ENCODE measurements around the gene ENC1.

Gene ENC1

DNA sequence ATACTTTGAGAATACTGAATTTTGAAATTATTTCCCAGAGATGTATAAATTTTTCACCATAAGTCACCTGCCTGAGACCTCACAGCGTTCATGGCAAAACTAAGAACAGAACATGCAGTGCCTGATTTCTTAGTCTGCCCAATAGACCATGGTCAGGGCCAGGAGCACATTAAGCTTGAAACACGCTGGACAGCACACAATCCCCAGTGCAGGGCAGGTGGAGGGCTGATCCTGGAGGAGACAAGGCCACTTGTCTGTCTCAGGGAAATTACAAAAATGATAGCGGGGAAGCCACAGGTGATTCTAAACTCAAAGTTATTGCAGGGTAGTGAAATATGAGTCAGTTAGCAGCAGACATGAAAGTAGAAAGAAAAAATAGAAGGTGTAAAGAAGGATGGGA, 18.6 kb upstream of the ENC1 start:
- no peak for DNase-seq (ENCODE audit: low read depth in 2 of 3, low spot score in 1 of 3)

DNA sequence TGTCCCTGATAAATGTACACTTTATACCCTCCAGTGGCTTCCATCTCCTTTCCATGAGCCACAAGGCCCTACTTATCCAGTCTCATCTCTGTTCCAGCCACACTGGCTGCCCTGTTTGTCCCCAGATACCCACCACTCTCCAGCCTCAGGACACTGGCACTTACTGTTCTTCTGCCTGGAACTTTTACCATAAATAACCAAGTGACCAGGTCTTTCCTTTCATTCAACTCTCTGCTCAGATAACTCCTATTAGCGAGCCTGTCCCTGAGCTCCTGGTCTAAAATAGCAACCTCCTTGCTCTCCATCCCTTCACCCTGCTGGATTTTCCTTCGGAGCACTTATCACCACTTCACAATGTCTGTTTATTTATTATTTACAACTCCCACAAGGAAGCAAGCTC, 16.6 kb upstream of the ENC1 start:
- no peak for DNase-seq (ENCODE audit: low read depth in 2 of 3, low spot score in 1 of 3)

DNA sequence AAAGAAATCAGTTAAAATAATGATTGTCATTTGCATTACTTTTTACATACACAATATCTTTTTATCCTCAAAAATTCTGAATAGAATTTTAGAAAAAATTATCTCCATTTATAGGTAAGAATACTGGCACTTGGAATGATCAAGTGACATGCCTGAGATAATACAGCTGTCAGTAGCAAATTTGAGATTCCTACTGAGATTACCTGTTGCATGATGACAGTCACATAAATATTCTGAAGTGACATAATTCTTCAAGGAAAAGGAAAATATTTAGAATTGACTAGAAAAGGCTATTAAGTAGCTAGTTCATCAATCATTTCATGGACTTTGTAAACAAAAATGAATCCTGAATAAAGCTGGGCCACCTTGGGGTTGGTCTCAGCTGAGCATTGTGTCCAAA, 15.2 kb upstream of the ENC1 start:
- DNase-seq (ENCODE audit: low read depth in 2 of 3, low spot score in 1 of 3) = no peak

DNA sequence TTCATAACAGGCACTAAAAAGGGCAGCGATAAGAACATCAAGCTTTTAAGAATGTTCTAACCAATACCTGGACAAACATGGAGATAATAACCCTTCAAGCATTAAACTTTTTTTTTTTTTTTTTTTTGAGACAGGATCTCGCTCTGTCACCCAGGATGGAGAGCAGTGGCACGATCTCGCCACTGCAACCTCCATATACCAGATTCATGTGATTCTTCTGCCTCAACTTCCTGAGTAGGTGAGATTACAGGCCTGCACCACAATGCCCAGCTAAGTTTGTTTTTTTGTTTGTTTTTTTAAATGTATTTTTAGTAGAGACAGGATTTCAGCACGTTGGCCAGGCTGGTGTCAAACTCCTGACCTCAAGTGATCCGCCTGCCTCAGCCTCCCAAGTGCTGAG, 14.7 kb upstream of the ENC1 start:
- DNase-seq (ENCODE audit: low read depth in 2 of 3, low spot score in 1 of 3) = no peak

DNA sequence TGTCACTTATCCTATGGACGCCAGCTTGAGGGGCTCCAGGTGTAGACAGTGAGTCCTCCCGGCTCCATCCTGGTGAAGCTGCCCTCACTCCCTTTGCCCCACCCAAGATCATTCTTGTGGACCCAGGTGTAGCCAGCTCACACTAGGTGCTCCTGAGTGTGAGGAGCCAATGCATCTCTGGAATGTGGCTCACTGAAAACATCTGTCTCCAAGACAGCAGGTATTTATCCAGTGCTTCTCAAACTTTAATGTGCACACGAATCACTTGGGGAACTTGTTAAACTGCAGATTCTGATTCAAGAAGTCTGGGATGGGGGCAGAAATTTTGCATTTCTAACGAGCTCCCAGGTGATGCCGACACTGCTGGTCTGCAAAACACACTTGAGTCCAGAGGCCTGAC, 13.5 kb upstream of the ENC1 start:
- DNase-seq (ENCODE audit: low read depth in 2 of 3, low spot score in 1 of 3) = no peak

DNA sequence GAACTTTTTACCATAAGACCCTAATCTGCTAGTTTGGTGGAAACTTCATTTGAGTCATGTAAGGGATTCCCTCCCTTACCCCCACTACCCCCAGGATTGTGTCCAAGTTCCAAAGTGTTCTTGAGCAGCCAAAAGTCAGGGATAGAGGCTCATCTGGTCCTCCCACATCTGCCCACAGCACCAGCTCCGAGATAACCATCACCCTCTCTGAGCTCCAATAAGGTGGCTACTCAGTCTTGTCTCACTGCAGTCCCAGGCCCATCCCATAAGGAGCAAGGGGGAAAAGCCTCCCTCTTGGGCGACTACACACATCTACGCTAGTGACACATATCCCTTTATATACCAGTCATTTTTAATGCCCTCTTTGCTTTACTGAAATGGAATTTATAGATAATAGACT, 12.0 kb upstream of the ENC1 start:
- no peak for DNase-seq (ENCODE audit: low read depth in 2 of 3, low spot score in 1 of 3)

DNA sequence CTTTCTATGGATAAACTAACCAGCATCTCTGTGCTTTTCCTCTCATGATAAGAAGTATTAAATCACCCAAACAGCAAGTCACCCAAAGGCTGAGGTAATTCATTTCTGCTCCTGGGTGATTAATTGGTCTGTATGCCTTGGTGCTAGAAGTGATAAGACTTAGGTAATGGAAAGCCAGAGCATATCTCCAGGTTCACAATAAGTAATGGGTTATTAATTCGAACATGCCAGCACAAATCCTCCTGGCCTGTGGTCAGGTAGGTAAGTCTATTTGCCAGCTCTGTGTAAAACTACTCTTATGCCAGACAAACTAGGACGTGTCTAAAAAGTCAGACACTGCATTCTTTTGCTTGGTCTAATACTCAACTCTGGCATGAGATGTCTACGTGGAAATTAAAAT, 11.2 kb upstream of the ENC1 start:
- DNase-seq (ENCODE audit: low read depth in 2 of 3, low spot score in 1 of 3) = no peak

DNA sequence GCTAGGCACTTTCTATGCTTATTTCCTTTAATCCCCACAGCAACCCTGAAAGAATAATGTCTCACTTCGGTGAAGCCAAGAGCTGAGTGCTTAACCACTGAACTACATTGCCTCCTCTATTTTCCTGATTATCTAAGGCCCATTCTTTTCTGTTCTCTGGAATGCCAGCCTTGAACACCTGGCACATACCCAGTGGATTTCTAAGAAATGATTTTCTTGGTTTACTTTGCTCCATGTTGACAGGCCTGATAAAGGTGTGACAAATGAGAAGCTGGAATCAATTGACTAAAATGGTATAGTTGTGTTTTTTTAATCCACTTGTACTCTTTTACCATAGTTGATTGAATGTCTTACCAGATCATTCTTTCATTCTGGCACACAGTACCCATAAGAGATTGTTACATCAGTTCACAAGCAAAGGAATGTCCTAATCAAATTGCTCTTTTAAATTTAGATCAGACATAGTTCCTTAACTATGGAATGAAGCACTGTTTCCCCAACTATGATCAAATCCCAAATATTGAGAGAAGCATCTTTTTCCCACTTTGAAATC, 9.0 kb upstream of the ENC1 start:
- DNase-seq (ENCODE audit: low read depth in 2 of 3, low spot score in 1 of 3) = no peak

DNA sequence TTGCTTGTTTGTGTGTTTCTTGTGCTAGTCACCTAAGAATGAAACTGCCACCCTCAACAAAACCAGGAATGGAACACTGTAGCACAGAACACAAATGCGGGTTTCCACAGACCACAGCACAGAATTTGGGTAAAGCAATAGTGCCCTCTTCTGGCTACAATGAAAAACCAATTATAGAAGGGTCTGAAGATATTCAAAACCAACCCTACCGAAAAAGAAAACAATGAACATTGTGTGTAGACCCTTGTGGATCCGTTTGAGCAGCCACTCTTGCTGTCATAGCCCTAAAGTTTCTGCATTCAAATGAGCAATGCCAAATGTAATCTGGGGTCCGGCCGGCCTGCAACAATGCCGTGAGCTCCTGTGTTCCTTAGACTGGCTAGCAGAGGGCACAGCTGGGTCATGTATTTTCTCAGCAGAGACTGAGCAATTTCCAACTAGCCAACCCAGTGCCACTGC, 8.3 kb upstream of the ENC1 start:
- DNase-seq (ENCODE audit: low read depth in 2 of 3, low spot score in 1 of 3) = no peak

DNA sequence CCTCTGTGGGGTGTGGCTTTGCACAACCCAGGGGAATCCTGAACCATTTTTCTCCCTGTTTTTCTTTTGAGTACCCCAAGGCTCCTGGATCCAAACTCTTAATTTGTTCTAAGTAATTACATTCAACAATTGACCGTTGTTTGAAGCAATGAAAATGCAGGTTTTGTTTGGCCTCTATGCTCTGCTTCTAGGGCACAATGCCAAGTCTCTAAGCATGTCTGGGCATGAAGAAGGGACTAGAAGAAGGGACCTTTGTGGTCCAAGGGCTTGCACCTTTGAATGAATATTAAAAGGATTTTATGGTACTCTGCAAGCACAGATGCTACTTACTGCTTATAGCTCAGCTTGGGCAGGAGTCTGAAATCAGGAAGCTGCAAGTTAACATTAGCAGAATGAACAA, 6.6 kb upstream of the ENC1 start:
- DNase-seq (ENCODE audit: low read depth in 2 of 3, low spot score in 1 of 3) = no peak

DNA sequence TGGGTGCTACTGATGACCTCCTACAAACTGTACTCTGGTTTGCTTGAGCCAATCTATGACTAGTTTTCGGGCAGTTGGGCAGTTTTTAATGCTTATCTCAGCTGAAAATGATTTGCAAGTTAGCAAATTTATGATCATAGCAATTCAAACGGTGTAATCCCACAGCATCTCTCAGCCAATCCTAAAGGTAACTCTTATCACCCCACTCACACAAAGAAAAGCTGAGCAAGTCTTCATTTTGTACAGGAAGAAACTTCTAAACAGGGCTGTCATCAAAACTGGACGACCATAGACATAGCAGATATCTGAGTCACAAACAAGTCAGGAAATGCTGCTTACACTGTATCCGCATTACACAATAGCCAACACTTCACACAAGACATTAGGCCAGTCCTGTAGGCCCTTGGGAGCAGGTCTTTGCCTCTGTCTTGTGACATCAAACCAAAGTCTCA, 2.6 kb upstream of the ENC1 start:
- no peak for DNase-seq (ENCODE audit: low read depth in 2 of 3, low spot score in 1 of 3)

DNA sequence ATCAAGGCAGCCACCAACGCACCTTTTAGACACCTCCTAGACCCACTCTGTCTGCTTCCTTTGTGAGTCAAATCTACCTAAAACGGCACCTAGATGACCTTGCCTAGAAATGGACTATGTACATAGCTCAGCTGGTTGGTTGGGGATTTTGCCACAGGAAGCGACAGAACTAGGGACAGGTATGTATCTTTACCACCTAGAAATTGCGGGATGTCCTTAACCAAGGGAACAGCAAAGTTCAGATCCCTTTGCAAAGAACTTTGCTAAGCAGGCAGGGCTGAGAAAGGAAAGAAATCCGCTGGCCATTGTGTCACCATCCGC, 2.0 kb upstream of the ENC1 start:
- no peak for DNase-seq (ENCODE audit: low read depth in 2 of 3, low spot score in 1 of 3)

DNA sequence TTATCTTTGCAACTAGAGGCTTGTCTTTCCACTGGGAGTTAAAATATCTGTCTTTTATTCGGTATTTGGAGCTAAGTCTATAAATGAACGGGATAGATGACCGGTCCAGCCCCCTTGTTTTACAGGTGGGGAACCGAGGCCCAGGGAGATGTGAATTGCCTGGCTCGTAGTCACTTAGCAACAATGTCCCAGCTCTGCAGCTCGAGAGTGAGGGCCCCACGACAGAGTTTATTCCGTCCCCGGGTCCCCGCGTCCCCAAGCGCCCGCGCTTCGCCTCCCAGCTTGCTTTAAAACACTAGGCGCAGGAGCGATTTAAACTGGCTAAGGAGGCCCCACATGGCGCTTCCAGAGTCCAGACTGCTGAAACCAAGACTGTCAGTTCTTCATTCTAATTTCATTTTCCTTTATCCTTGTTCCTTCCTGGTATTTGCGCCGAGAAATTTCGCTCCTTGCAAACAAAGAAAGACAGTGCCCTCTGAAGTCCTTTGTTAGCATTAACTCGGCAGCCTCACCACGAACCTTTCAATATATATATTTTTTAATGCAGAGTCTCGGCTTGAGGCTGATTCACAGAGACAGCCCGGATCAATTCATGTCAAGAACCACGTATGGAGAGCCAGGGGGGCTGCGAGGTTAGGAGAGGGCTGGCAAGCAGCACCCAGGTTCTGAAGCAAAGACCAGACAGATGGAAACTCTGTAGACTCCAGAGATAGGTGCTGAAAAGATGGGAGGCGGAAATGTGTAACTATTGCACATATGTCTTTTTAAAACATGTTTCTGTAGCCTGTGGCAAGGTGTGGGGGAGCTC, 1.4 kb upstream of the ENC1 start:
- no peak for DNase-seq (ENCODE audit: low read depth in 2 of 3, low spot score in 1 of 3)

DNA sequence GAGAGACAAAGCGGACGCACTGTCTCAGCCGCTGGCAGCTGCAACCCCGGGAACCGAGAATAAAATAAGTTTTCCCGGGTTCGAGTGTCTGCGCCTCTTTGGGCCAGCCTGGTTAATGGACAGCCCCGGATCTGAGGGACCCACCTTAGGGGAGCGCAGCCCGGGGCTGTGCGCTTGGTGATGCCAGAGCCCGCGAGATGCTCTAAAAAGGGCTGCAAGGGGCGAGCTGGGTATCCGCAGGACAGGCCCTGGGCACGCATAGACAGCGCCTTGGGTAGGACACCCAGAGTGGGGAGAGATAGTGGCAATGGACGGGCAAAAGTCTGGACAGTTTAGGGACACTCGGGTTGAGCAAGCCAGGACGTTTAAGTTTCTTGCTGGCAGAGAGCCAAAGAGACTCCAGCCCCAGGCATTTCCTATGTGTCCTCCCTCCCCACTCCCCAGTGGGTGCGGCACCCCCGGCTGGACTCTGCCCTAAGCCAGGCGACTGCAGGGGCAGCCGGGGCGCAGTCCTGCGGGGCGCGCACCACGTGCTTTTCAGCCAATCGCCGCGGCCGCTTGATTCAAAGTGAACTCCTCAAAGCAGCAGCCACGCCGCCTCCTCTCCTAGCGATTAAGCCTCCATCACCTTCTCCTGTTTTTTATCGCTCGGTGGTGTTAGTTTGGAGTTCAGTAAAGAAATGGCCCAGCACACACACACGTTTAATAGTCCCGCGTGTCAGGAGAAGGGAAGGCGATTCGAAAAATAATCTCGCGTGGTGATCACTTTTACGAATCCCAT, 616 bp upstream of the ENC1 start:
- peak in 2 of 3 donors; percentile 28 to 39 for DNase-seq (ENCODE audit: low read depth in 2 of 3, low spot score in 1 of 3)

DNA sequence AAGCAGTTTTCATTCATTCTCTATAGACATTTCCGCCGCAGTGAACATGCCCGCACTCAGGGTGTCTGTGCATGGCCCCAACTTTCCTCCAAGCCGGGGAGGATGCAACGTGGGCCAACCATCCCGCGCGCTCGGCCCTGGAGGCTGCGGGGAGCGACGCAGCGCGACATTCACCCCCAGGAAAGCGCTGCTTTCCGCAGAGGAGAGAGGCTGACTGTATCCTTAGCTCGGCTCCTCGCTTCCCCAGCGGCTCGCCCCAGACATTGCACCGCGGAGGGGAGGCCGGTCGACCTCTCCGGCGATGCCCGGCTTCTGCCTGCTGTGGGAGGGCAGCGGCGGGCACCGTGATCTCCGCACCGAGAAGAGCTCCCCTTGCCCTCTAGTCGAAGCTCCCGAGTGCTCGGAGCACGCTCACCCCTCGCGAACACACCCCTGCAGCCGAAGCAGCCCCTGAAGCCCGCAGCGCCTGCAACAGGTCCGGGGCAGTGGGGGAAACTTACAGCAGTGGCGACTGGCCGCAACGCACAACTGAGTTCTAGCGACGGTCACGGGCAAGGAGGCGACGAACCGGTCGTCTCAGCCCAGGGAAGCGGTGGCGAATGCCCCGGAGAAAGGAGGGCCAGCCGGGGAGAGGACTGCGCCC, 600 bp downstream of the ENC1 start:
- DNase-seq (ENCODE audit: low read depth in 2 of 3, low spot score in 1 of 3) = peak in 1 of 3 donors; percentile 30

DNA sequence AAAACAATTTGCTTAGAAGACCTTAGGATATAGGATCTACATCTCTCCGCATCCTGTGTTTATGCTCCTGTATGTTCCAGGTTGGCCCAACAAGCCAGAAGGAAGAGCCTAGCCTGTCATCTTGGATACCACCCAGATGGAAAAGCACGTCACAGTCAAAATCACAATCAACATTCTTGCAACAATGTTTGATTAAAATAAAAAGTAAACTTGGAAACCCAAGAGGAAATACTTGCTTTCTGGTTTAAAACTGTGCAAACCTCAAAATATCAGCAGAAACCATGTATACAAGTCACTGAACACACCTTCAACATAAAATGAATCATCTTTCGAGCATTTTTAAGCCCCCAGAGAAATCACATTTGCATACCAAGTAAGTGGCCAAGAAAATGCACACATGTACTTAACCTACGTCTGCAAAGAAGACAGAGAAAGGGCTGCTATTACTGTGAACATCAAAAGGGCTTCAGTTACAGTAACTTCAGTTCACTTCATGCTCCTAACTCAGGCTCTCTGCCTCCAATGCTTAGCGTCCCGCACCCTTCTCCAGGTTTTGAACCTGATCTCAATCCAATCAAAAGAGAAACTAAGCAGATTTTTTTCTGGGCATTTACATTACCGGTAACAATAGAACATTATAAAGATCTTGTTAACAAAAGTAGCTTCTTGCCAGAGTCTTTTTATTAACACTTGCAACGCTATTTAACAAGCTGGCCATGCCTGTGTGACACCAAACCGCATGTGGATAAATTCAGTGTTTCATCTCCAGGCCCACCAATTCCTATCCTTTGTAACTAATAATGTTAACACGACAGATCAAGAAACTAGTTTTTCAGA, 1.3 kb downstream of the ENC1 start:
- no peak for DNase-seq (ENCODE audit: low read depth in 2 of 3, low spot score in 1 of 3)

DNA sequence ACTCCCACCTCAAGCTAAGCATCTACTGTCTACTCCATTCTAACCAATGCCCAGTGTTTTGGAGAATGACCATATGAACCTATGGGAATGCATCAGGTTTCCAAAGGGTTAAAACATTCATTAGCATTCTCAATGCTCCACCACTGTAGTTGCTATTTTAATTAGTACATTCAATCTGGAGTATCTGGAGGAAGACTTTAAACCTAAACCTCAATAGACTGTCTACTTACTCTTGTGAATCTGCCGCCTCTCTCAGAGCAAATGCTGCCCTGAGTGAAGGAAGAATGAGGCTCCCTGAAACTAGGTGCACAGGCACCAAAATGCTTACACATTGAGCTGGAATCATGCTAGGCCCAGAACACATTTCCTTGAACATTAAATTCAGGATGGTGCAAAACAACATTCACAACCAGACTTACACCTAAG, 2.0 kb downstream of the ENC1 start:
- DNase-seq (ENCODE audit: low read depth in 2 of 3, low spot score in 1 of 3) = no peak

DNA sequence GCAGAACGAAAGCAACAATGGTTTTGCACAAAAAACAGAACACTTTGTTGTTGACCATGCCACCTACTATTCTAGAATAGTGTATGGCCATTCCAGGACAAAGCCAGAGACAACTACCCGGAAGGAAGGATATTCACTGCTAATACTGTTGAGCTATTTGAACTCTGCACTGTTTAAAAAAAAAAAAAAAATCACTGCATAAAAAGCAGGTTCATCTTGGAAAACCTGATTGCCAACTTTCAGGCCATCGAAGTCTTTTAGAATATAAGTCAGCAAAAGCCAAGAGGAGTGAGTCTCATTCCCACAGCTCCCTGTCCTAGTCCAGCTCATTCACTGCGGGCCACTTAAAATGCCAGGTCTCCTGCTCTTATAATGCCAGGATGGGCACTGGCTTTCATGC, 4.0 kb downstream of the ENC1 start:
- DNase-seq (ENCODE audit: low read depth in 2 of 3, low spot score in 1 of 3) = no peak

DNA sequence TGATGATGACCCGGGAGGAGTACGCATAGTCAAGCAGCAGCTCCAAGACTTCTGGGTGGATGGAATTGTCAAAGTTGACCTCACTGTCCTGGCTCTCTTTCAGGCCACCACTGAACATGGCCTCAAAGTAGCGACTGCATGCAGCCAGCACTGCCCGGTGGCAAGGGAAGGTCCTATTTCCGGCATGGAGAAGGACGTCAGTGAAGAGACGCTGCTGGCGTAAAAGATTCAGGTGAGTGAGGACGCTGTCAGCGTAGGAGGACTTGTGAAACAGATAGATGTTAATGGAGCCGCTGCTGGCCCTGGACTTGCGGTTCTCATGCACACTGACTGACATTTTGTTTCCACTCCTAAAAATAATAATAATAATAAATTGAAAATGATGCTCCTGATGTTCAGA, 4.4 kb downstream of the ENC1 start:
- DNase-seq (ENCODE audit: low read depth in 2 of 3, low spot score in 1 of 3) = no peak

DNA sequence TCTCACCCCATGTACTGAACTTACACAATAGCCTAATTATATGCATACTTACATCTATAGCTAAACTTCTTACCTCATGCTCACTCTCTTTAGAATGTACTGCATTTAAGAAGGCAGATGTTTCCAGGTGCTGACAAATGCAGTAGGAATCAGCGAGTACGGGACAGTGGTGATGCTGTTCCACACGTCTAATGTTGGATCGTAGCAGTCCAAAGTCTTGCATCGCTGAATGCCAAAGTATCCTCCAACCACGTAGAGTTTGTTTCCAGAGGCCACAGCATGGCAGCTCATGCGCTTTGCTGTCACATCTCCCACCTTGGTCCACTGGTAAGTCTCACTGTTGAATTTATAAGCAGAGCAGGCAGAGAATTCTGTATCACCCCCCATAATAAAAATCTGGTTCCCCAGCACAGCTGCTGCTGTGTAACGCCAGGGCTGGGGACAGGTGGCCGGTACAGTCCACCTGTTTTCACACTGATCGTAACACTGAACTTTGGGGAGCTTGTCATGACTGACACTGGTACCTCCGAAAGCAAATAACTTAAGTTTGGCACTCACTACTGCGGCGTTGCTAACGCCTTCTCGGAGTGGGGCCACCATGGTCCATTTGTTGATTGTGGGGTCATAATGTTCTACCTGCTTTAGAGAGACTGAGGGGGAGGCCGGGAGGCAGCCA, 5.8 kb downstream of the ENC1 start:
- no peak for DNase-seq (ENCODE audit: low read depth in 2 of 3, low spot score in 1 of 3)

Measured in stimulated activated CD4-positive, alpha-beta T cell treated with anti-CD3 and anti-CD28 coated beads, Interleukin-12 subunit alpha, Interleukin-12 subunit beta, amount 100 ng/mL, for 48 hours (primary cell).